Endothelial cell of hepatic sinusoid (primary cell): ENCODE results near the gene PRPF8.

ENCODE experiments used
- in situ Hi-C: cut with HindIII; loops from 2 replicates; pipeline ENCODE4 v1.10.0; 2017; ENCODE audit warnings: low sequenced_read_pairs

Gene PRPF8

GRCh38 chr17:1604831-1605528 lies 79.7 kb downstream of the PRPF8 start:
- in situ Hi-C loops, result loop anchor here (5.0 kb wide), 1 partner anchor 98 kb away; no protein-coding TSS in a partner anchor

DNA sequence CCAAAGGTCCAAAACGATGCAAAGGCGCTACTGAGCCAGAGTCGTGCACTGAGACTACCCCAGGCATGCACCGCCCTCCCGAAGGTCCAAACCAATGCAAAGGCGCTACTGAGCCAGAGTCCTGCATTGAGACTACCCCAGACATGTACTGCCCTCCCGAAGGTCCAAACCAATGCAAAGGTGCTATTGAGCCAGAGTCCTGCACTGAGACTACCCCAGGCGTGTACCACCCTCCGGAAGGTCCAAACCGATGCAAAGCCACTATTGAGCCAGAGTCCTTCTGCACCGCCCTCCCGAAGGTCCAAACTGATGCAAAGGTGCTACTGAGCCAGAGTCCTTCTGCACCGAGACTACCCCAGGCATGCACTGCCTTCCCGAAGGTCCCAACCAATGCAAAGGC lies 83.1 kb downstream of the PRPF8 start:
- in situ Hi-C loops, result no loop called here
